HG03457 (cell line): Measurements from ENCODE around the gene GPSM1.

Experiments used
- ATAC-seq: cut with Tn5 transposase; IDR thresholded peaks from one replicate; pipeline ENCODE4 v1.9.1; 2021; ENCODE audit warnings: moderate number of reproducible peaks; ENCODE audit not compliant: unreplicated experiment

The GPSM1 gene

DNA sequence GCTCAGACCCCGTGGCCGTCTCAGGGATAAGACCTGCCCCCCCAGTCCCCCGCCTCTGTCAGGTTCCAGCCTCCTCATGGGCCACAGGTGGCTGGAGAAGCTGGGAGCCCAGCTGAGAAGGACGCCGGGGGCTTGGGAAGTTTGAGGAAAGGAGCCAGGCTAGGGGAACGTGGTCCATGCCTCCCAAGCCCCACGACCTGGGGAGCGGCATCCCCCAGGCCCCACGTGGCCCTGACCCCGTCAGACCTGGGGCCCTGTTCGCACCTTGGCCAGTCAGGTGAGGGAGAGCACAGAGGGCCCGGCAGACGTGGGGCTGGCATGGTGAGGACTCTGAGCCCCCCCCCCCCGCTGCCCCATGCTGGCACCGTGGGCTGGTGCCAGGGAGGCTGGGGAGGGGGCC is 3.7 kb downstream of the GPSM1 start:
- ATAC-seq = no peak

DNA sequence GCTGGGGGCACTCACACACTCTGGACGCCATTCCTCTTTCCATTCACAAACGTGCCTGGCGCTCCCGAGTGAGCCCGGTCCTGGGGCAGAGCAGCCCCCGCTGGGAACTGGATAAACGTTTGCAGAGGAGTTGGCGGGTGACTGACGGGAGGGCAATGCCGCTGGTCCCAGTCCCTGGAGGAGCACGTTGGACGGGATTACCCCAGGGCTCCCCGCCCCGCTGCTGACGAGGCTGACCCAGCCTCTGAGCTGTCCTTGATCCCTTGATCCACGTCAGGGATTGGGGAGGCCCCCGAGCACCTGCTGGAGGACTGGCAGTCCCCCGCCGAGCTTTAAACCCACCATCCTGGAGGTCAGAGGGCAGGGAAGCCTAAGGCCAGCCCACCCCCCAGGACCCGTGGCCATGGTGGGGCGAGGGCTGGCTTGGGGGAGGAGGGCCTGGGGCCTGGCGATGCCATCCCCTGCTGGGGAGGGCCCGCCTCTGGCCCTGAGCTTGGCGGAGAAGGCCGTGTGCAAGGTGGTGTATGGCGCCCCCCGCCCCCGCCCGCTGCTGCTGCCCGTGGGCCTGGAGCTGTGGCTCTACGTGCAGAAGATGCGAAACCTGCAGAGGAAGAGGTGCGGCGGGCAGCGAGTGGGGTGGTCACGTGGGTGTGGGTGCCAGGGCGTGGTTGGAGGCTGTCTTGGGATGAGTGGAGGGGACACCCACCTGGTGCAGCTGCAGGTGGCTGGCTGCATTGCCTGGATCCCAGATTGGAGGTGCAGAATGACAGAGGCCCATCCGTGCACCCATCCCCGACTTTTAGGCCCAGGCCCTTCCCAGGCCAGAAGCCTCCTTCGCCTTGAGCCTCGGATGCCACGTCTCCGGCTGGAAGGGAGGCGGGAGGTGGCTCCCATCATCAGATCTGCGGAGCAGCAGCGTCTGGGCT is 4.5 kb downstream of the GPSM1 start:
- no peak for ATAC-seq

DNA sequence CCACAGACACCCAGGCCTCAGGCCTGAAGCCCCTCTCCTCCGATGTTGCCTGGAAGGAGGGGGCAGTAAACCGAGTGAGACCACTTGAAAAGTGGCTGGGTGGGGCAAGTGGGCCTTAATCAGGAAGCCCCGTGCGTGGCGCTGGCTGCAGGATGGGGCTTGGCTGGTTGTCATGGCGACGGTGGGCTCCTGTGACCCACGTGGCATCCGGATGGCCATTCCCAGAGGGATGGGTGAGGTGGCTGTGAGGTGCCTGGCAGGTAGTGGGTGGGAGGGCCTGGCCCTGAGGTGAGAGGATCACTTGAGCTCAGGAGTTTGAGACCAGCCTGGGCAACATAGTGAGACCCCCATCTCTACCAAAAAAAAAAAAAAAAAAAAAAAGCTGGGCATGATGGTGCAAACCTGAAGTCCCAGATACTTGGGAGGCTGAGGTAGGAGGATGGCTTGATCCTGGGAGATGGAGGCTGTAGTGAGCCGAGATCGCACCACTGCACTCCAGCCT is 5.2 kb downstream of the GPSM1 start:
- no peak for ATAC-seq

DNA sequence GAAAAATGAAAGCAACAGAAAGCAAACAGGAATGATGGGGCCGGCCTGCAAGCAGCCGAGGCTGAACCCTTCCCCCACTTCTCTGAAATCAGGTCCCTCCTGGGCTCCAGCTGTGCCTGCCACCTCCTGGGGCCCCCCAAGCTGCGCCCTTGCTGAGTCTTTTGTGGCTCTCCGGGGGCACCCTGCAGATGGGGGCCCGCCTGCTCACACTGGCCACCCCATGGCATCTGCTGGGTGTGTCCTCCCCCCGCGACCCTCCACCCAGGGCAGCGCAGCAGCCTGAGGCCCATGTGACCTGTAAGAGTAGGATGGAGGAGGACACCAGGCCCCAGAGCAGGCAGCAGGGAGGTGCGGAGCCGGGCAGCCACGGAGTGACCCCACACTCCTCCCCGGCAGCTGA is 5.7 kb downstream of the GPSM1 start:
- no peak for ATAC-seq

DNA sequence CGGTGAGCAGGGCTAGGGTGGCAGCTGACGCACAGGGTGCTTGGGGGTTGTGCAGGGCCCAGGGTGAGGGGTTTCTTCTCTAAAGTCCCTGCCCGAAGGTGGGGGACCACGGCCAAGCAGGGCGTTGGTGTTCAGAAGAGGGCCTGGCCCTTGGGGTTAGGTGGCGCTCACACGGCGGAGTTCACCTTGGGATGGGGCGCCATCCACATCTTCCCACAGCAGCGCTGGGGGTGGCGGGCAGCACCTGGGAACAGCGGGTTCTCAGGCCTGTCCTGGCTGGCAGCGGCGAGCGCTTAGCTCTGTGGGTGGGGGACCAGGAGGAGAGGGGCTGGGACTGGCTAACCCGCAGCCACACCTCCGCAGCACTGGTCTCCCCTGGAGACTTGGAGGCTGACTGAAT is 6.1 kb downstream of the GPSM1 start:
- ATAC-seq = no peak

DNA sequence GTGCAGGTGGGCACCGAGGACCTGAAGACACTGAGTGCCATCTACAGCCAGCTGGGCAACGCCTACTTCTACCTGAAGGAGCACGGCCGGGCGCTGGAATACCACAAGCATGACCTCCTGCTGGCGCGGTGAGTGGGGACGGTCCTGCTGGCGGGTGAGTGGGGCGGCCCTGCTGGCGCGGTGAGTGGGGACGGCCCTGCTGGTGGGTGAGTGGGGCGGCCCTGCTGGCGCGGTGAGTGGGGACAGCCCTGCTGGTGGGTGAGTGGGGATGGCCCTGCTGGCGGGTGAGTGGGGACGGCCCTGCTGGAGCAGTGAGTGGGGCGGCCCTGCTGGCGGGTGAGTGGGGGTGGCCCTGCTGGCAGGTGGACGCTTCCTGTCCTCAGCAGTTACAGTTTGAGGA is 7.2 kb downstream of the GPSM1 start:
- ATAC-seq = no peak

DNA sequence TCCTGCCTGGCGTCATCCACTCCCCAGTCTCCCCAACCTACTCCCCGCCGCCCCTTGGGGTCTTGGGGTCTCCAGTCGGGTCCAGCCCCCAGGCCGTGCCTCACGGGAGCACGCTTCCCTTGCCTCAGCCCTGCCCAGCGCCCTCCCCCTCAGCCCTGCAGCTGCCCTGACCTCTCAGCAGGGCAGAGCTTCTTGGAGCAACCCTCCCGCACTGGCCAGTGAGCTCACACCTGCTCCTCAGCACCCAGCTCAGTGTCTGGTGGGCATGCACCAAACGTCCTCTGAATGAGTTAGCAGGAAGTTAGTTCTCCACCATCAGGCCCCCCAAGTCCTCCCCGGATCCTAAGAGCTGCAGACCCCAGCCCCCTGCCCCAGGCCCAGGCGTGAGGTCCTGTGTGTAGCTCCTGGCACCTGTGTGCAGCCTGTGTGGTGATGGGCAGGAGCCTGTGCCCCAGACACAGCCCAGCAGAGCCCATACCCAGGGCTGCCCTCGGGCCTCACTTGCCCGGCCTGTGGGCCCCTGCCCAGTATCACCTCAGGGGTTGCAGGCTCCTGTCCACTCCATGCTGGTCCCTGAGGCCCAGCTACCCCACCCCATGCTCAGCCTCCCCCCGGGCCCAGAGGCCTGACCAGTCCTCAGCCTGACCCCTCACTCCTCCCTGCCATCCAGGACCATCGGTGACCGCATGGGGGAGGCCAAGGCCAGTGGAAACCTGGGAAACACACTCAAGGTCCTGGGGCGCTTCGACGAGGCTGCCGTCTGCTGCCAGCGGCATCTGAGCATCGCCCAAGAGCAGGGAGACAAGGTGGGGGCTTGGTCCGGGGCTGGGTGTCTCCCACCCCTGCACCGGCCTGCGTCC is 8.2 kb downstream of the GPSM1 start:
- ATAC-seq = no peak

DNA sequence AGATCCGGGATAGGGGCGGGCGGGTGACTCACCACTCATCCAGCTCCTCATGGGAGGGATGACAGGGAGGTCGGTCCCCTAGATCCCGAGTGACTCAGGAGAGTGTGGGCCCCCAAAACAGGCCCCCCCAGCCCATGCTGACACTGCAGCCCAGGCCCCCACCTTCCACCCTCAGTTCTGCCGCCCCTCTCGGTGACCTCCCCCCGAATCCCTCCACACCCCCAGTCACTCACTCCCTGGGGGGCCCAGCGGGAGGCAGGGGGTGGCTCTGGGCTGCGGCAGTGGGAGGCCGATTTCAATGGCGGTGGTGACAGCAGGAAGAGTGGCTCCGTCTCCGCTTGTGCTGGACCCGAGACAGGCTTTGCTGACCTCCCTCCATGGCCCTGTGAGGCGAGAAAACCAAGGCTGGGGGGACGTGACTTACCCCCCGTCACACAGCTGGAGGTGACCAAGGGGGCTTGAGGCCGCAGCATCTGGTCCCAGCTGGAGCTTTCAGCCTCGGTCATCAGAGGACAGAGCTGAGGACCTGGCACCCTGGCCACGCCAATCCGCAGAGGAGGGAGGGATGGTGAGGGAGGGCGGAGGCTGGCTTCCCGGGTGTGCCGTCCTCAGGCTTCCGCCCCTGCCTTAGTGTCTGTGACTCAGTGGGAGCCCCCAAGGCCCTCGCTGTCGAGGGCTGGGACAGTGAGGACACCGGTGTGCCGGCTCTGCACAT is 9.0 kb downstream of the GPSM1 start:
- no peak for ATAC-seq

DNA sequence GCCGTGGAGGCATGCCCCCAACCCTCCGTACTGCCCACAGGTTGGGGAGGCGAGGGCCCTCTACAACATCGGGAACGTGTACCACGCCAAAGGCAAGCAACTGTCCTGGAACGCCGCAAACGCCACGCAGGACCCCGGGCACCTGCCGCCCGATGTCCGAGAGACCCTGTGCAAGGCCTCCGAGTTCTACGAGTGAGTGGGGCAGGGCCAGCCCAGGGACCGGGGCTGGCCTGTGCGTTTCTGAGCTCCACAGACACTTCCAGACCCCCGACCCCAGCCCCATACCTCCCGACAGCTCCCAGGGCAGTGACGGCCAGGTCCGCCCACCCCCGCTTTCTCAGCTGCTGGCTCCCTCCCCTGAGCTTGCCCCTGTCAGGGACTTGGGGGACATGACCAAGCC is 9.5 kb downstream of the GPSM1 start:
- no peak for ATAC-seq

DNA sequence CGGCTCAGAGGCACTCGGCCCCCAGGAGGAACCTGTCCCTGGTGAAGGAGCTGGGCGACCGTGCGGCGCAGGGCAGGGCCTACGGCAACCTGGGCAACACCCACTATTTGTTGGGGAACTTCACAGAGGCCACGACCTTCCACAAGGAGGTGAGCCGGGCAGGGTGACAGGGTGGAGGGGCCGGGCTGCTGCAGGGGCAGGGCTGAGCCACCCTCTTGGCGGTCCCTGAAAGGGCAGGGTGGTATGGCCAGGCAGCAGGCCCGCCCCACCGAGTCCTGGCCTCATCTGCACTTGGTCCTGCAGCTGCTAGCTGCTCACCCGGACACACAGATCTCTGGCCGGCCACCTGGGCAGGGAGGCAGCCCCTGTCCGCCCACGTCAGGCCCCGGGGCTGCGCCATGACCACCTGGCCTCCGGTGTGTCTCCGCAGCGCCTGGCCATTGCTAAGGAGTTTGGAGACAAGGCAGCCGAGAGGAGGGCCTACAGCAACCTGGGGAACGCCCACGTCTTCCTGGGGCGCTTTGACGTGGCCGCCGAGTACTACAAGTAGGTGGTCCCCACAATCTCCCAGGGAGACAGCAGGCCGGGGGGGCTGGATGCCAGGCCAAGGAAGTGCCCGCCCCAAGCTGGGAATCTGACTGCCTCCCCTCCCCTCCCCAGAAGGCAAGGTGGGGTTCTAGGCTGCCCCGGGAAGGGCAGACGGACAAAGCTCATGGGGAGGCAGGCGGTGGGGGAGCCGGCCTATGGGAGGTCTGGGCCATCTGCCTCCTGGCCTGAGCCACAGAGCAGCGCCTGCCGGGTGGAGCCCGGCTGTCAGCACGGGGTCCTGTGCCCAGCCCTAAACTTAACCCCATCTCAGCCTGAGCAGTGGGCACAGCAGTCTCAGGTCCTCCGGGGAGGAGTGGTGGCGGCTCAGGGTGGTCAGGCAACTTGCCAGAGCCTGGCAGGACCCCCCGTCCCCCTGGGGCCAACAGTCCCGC is 10.4 kb downstream of the GPSM1 start:
- no peak for ATAC-seq

DNA sequence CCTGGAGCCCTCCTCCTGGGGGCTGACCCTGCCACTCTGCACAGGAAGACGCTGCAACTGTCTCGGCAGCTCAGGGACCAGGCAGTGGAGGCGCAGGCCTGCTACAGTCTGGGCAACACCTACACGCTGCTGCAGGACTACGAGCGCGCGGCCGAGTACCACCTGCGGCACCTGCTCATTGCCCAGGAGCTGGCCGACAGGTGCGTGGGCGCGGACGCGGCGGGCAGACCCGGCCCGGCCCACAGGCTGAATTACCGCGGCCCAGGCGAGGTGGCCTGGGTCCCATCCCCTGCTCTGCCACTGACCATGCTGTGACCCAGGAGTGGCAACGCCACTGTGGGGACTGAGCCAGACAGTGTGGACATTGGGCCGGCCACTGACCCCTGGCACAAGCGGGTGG is 11.2 kb downstream of the GPSM1 start:
- no peak for ATAC-seq

DNA sequence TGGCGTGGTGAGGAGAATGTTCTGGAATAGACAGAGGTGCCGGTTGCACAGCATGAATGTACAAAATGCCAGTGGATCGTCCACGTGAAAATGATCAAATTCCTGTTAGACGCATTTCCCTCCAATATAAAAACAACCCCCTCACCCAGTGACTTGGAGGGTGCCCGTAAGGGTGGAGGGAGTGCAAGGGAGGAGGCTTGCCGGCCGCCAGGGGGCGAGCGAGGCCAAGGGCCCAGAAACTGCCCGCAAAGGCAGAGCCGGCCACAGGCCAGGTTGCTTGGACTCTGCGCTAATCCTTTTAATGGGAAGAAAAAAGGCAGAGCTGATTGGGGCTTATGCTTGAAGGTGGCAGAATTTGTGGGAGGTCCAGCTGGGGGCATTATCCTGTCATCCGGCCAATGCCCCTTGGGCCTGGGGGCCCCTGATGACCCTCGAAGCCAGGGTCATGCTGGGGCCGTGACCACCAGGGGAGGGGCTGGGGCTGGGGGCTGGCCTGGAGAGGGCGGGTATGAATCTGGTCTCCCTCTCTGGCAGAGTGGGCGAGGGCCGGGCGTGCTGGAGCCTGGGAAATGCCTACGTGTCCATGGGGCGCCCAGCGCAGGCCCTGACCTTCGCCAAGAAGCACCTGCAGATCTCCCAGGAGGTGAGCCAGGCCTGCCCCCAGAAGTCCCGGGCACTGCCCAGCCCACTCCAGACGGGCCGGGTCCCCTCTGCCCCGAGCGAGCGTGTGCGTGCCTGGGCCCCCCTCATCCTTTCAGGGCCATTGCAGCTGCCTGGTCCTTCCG is 12.0 kb downstream of the GPSM1 start:
- no peak for ATAC-seq

DNA sequence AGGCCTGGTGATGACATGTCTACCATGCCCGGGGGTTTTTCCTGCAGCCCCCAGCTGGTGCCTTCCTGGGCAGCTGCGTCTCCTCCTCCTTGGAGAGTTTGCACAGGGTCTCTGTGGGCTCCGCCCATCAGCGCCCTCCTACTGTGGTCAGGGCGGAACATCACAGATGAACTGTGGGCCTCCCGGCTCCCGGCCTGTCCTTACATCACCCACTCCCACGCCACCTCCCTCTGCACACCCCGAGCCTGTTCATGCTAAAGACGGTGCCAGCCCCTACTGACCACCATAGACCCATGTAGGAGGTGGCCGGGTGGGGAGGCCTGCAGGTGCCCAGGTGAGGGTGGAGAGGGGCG is 12.6 kb downstream of the GPSM1 start:
- no peak for ATAC-seq

DNA sequence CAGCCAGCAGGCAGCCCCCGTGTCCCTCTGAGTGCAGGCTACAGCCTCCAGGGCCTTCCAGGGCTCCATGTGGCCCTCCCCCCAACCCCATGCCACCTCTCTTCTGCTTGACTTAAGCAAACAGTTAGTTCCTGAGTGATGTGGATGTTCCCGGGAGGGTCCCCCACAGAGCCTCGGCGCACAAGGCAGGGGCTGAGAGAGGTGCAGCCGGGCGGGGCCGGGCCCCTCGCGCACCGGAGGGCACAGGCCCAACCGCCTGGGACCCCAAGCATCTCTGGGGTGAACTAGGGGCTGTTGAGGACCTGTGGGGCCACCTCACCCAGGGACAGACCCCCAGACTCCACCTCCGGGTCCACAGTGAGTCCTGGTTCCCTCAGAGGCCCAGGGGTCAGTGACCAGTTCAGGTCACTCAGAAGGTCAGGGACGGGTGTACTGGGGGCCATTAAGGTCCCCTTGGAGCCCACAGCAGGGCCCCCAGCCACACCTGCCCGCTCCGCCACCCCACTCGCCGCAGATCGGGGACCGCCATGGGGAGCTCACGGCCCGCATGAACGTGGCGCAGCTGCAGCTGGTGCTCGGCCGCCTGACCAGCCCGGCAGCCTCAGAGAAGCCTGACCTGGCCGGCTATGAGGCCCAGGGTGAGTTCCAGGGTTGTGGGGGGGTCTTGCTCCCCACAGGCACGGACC is 13.2 kb downstream of the GPSM1 start:
- no peak for ATAC-seq

DNA sequence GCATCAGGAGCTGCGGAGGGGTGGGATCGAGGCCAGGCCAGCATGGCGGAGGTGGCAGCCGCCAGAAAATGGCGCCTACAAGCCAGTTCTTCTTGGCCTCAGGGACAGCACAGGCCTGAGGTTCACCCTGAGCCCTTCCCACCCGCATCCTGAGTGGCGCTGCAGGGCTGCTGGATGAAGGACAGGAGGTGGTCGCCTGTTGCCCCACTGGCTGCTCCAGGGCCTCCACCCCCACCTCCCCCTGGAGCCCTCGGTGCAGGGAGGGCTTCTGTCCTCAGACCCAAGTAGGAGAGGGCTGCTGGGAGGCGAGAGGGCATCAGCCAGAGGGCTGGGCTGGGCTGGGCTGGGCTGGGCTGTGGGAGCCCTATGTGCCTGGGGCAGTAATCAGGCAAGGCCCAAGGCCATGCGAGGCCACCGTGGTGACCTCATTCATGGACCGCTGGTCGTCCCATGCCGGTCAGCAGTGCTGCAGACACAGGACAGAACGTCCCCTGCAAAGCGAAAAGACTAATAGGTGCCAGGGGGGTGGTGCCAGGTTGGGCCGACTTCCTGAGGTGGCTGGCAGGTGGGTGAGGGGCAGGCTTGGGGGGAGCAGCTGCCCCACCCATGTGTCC is 13.8 kb downstream of the GPSM1 start:
- ATAC-seq = no peak

DNA sequence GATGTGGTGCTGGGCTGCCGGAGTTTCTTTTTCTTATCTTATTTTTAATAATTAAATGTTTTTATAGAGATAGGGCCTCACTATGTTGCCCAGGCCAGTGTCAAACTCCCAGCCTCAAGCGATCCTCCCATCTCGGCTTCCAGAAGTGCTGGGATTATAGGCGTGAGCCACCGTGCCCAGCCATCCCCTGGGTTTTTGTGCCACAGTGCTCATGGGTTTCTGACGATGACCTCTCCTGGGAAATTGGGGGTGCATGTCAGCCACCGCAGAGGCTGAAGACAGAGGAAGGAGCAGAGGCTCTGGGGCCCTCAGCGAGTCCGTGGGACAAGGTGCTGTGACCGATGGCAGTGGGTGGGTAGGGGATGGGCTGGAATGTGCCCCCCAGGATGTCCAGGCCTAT is 14.4 kb downstream of the GPSM1 start:
- no peak for ATAC-seq

DNA sequence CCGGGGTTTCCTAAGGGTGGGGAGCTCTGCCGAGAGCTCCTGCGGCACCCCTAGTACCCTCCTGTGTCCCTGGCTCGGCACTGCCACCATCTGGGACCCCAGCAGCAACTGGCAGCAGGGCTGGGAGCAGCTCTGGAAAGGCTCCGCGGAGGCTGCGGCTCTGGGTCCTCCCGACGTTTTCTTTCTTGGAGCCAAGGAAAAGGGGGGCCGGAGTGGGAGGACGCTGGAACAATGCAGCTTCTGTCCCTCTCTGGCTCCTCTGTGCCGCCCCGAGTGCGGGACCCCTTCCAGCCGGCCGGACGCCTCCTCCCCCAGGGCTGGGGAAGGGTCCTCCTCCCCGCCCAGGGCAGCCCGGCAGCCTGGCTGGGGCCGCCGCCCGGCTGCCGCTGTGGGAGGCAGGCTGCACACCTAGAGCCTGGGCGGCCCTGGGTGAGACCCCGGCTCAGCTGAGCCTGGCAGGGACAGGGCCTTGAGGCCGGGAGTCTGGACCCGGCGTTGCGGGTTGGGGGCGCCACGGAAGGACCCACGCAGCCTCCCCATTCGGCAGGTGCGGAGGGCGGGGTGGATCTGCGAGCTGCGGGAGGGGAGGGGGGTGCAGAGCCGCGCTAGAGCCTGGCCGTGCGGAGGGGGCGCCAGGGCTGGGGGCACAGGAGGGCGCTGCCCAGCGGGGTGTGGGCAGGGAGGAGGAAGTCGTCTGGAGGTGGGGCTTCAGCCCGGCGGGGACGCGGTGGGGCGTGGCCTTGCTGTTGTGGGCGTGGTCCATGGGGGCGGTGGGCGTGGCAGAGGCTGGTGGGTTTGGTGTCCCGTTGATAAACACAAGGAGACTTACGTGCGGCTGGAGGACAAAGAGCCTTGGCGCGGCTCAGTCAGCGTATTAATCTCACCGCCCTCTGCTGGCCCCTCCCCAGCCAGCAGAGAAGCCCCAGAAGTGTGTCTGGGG is 15.1 kb downstream of the GPSM1 start:
- ATAC-seq = no peak
